Measurements from ENCODE around the gene HID1.
"Not testable (repeated sequence)": the region's sequence is repeated elsewhere in the genome, so short reads cannot be mapped to it uniquely, and the experiment has no call there.

Gene HID1

DNA sequence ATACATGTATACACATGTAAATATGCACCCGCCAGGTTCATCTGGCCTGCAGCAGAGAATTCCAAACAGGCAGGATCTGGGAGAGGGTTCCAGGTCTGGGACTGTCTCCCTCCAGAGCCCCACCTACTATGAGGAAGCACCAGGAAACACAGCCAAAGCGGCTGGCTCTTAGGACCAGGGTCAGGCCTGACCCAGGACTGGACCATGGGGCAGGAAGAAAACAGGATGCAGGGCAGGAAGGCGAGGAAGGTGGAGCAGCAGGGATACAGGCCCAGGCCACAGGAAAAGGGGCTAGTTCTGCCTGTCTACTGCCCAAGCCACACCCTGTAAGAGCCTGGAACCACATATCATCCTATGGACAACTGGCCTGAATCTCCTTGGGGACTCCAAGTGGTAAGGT is 2.2 kb downstream of the HID1 start:
- DNase-seq (ENCODE audit: low spot score) = peak; percentile 42

DNA sequence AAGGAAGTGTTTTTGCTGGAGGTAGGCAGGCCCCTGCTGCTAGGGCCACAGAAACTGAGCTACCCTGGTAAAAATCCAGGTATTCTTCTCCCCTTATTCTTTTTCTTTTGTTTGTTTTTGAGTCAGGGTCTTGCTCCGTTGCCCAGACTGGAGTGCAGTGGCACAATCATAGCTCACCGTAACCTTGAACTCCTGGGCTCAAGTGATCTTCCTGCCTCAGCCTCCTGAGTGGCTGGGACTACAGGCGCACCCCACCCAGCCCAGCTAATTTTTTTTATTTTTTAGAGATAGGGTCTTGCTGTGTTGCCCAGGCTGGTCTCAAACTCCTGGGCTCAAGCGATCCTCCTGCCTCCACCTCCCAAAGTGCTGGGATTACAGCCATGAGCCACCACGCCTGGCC is 3.1 kb downstream of the HID1 start:
- not testable (repeated sequence) for DNase-seq (ENCODE audit: low spot score)

DNA sequence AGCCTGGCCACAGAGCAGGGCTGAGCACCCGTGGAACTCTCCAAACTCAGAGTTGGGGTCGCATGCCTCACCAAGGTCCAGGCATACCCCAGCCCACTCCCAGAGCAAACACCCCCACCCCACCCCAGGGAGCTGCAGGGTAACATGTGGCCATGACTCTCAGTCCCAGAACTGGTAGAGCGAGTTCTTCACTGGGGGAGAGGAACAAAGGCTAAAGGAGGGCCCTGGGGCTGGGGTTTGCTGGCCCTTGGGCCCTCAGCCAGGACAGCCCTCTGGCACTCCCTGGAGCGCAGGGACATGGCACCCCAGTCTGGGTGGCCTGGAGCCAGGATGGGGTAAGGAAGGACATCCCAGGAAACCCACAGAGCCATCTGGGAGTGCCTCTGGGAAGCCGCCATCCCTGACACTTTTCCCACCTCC is 4.2 kb downstream of the HID1 start:
- peak; percentile 43 for DNase-seq (ENCODE audit: low spot score)

DNA sequence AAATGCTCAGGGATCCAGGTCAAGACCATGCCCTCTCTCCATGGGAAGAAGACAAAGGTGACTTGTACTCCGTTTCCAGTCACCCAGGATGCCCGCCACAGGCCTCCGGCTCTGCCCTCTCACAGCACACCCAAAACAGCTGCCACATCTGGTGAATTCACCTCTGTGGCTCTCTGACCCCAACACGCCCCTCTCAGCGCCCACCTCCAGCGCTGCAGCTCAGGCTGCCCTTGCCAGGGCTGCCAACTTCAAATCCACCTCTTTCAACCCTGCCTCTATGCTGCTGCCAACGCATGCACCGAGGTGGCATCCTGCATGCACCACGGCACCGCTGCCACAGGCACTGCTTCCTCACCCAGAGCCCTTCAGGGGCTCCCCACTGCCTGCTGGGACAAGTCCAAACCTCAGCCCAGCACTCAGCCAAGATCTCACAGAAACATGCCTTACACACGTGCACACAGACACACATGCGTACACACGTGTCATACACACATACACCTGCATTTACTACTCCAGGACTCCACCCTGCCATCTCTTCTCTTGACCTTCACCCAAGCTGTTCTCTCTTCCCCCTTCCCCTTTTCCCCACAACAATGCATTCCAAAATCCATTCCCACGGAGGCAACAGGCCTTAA is 7.5 kb downstream of the HID1 start:
- DNase-seq (ENCODE audit: low spot score) = peak; percentile 42

DNA sequence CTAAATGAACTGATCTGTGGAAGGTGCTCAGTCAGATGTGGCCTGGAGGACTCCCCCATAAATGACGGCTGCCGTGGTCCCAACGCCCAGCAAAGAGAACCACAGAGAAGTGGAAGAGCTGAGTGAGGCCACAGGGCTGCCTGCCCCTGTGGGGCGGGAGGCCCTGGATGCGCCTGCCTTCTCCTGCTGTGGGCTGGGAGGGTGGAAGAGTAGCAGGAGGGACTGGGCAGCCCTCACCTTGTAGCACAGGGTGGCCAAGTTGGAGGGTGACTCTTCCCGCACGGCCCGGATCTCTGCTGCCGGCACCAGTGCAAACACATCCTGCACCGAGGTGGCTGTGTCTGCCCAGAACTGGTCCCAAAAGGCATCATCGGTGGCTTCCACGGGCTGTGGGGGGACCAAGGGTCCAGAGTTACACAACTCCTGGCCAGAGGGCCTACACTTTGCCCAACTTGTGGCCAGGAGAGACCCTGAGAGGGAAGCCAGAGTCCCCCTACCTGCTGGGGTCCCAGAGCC is 8.3 kb downstream of the HID1 start:
- DNase-seq (ENCODE audit: low spot score) = peak; percentile 45

DNA sequence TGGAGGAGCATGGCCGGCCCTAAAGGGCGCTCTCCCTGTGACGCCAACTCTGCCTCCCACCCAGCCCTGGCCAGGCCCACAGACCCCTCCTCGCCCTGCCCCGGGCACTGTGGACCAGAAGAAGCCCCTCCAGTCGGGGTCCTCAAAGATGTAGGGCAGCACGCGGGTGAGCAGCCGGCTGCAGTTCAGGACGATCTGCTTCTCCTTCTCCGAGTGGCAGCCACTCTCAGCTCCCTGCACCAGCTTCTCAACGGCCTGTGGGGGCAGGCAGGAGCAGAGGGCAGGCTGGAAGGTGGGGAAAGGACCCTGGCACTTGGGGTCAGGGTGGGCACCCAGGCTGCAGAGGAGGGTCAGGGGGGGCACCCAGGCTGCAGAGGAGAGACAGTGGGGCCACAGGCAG is 8.9 kb downstream of the HID1 start:
- DNase-seq (ENCODE audit: low spot score) = peak; percentile 58

DNA sequence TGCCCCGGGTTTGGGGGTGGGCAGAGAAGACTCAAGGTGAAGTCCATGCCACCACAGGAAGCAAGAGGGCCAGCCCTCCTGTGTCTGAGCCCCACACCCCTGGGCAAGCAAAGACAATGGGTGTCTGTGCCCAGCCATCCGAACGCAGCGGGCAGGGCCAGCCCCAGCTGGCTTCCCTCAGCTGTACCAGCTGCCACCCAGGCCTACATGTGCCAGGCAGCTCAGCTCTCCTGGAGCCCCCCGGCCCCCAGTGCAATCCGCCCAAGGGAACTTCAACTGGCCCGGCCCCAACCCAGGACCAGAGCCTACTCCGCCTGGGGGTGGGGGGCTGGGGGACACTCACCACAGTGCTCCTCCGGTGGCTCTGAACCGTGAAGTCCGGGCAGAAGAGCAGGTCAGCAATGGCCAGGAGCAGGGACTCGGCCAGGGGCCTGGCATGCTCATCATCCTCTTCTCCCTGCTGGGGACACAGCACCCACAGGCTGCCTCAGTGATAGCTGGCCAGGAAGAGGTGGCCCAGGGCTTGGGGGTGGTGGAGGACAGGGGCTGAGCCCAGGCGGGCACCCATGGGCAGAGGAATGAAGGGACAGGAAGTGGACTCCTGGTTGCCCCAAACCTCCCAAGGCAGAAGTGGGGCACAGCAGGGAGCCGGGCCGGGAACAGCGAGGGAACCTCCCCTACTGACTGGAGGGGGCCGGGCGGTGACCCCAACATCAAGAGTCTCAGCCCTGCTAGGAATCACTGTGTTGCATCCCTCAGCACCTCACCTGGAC is 9.8 kb downstream of the HID1 start:
- peak; percentile 52 for DNase-seq (ENCODE audit: low spot score)

DNA sequence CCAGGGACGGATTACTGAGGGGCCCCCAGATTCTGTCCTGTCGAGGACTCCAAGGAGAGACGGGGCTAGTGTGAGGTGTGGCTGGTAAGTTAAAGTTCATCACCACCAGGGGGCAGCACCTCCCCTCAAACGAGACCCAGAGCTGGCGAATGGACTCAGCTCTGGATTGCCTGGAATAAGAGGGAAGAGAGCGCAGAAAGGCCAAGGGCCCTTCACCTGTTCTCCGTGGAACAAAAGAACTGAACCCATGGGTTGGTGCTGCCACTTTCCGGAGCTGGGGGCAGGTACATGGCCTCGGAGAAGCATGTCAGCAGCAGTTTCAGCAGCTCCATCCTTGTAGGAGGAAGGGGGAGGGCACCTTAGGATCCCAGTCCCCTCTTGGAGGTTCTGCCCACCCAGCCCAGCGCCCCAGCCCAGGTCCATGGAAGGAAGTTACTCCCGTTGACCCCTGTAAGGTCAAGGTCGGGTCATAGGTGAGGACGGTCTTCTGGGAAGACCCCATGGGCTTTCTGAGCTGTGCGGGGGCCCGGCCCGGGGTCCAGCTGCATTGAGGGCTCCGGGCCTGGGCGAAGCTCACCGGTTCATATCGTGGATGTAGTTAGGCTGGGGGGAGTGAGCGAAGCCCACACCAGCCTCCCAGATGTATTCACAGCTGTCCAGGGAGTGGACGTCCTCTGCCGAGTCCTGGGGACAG is 10.8 kb downstream of the HID1 start:
- peak; percentile 94 for DNase-seq (ENCODE audit: low spot score)

DNA sequence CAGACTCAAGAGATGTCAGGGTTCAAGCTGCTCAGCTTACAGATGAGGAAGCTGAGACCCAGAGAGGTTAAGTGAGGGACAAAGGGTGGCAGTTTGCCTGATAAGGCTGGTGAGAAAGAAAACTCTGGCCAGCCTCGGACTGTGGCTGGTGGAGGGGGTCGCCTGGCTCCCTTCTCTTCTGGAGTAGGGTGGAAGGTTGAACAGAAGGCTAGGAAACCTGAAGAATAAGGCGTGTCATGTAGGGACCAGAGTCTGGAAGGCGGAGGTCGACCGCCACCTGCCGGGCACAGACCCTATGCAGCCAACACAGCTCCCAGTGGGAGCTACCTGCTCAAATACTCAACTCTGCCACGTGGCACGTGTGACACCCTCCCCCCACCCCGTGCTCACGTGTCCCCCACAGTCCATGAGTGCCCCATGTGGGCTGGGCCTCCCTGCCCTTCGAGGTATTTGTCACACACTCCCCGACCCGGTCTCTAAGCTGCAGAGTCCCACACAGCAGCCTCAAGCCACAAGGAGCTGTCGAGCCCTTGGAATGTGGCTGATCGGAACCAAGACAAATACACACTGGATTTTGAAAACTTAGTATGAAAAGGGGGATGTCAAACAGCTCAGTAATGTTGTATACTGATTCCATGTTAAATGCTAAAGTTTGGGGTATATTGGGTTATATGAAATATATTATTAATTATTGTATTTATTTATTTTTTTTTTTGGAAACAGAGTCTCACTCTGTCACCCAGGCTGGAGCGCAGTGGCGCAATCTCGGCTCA is 11.8 kb downstream of the HID1 start:
- DNase-seq (ENCODE audit: low spot score) = peak; percentile 86

DNA sequence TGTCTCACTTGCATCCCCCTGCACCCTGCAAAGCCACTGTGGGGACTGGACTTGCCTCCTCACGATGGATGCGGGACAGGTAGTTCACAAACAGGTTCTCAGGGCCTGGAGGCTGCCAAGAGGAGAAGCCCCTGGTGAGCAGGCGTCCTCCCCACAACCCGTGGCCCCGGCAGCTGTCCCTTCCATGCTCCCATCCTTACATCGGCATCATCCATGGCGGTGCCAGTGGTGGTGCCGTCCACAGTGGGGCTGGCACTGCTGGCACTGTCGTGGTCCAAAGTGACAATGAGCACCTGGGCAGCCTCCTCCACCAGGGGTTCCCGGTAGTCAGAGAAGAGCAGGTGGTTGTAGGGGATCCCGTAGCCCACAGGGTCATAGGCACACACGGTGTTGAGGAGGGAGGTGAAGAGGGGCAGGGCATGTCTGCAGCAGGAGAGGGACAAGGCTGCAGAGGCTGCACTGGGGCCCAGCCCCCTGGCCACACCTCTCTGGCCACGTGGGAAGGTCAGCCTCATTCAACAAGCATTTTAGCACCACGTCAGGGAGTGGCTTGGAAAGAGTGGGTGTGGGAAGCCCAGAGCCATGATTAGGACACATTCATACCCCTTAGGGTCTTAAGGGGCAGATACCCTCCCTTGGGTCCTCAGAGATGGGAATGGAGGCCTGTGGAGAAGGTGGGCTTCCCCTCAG is 12.6 kb downstream of the HID1 start:
- peak; percentile 53 for DNase-seq (ENCODE audit: low spot score)

DNA sequence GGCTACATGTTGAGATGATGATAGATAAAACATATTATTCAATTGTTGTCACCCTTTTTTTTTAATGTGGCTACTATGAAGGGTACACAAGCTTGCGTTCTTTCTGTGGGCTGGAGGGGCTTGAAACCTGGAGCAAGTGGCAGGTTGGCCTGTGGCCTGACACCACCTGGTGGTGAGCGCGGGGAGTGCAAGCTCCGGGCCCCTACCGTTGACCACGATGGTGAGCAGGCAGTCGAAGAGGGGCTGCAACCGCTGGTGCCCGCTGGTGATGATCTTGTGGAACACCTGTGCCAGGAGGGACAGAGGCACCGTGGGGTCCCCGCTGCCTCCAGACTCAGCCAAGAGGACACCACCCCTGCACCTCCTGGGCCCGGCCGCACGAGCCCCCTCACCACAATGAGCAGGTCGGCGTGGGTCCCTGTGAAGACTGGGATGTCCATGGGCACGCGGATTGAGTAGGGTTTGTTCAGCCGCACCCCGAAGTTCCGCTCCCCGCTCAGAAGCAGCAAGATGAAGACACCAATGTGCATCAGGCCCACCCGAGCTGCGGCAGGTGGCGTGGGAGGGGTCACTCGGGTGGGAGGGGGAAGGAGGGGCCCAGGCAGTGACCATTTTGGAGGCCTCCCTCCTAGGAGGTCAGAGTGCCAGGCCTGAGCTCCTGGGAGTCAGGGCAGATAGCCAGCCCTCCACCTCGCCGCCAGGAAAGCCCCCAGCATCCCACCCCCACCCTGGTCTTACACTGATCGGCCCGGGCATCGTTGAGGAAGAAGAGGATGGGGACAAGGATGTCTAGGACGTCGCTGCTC is 14.4 kb downstream of the HID1 start:
- peak; percentile 94 for DNase-seq (ENCODE audit: low spot score)

DNA sequence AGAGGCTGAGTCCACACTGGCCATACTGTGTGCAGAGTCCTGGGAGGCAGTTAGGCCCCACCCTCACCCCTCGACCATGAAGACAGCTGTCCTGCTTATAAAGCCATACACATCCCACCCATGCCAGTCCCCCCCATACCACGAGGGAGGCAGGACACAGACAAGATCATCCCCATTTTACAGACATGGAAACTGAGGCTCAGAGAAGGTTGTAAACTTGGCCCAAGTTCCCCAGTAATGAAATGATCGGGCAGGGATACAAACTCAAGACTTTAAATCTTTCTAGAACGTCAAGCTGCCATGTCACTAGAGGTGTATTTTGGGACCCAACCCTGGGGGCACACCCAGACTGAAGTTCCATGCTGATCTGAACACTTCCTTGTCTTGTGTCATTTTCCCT is 16.5 kb downstream of the HID1 start:
- DNase-seq (ENCODE audit: low spot score) = no peak

DNA sequence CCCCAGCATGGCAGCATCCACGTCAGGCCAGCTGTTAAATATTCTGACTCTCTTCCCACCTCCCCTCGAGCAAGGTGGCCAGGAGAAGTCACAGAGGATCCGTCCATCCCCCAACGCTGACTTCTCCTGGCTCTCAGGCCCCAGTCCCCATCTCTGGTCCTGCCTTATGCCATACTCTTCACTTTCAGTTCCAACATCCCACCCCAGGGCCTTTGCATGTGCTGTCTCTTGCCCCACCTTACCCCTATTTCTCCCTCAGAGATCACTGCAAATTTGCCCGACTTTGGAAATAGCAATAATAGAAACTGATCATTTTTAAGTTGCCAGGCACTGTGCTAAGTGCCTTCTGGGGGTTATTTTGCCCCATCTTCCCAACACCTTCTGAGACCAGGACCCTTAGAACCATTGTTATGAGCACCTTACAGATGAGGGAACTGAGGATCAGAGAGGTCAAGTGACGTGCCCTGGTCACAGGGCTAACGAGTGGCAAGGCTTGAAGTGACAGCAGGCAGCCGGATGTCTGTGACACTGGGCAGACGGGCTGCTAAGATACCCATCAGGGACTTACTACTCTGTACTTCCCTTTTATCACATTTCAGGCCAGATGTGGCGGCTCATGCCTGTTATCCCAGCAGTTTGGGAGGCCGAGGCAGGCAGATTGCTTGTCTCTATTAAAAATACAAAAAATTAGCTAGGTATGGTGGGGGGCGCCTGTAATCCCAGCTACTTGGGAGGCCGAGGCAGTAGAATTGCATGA is 17.7 kb downstream of the HID1 start:
- no peak for DNase-seq (ENCODE audit: low spot score)

DNA sequence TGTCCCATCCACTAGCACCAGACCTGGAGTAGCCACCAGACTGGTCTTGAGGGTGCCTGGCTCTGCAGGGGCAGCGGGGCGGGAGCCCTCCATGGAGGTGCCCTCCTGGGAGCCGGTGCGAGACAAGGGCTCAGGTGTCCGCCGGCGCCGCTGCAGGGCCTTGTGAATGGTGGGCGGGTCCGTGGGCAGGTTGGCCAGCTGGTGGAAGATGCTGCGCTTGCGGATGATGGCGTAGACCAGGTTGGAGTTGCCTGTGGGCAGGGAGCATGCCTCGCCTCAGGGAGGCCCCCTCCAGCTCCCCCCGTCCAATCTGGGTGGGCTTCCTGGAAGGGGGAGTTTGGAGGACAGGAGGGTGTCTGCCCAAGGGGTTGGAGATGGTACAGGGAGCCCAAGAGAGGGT is 18.4 kb downstream of the HID1 start:
- DNase-seq (ENCODE audit: low spot score) = no peak

DNA sequence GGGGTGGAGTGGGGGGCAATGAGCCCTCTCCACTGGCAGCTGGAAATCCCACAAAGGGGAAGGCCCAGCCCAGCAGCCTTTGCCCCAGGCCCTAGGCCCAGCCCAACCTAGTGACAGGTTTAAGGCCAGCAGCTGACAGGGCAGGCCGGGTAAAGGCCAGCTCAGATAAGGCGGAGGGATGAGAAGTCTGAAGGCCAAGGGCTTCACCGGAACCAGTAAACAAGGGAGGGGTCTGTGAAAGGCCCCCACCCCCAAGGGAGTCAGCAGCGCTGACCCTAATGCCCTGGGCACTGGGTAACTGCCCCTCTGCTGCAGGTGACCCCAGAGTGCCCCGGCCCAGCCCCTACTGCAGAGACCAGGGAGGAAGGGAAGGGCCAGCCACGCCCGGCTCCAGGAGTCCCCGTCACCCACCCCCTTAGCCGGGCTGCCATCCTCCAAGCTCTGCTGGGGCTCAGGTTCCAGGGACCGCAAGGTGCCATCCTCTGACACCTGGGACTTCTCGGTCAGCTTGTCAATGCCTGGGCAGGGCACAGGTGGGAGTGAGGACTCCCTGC is 19.3 kb downstream of the HID1 start:
- no peak for DNase-seq (ENCODE audit: low spot score)

DNA sequence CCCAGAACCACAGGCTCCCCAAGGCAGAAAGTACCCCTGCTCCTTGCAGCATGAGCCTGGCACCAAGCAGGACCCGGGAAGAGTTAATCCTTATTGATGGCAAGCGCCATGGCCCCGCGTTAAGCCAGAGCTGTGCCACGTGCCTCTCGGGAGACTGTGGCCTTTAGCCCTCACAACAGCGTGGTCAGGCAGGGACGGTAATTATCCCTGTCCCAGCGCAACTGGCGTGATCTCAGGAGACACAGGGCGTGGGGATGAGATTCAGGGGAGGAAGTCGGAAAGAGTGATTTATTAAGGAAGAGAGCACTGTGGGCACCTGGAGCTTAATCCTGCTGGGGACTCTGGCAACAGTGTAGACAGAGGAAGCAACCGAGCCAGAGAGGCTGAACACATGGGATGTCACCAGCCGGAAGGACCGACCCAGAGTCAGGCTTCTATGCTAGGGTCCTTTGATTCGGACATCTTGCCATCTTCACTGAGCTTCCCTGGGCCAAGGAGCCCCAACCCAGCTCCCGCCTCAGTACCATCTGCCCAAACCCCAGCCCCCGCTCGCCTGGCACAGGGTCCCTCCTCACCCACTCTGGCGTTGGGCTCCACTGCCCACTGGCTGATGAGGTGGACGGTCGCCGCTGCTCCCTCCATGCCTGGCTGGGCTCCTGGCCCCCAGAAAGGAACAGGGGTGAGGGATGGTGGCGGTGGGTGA is 20.0 kb downstream of the HID1 start:
- DNase-seq (ENCODE audit: low spot score) = no peak

DNA sequence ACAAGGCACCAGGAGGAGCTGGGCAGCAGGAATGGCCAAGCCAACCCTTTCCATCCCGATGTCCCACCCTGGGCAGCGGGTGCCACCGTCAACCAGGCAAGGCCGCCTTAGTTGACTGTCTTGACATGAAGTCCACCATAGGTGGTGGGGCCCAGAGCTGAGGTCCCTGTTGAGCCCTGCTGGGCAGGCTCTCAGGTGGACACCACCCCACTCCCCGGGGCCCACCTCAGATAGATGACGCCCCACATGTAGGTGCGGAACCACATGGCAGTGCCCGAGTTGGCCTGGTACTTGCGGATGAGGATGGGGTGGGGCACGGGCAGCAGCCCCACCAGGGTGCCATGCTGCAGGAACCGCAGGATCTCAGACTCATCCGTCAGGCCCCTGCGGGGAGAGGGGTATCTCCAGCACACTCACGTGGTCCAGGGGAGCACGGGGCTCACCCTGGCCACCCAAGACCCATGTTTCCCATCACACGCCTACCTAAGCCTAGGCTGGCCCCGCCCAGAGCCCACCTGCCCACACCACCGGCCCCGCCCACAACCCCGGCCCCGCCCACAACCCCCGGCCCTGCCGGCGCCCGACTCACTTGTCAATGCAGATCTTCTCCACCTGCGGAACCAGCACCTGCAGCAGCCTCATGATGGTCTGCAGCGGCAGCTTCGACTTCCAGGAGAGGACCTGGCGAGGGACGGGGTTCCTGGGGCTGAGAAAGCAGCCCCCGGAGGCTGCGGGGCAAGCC is 20.7 kb downstream of the HID1 start:
- DNase-seq (ENCODE audit: low spot score) = no peak

DNA sequence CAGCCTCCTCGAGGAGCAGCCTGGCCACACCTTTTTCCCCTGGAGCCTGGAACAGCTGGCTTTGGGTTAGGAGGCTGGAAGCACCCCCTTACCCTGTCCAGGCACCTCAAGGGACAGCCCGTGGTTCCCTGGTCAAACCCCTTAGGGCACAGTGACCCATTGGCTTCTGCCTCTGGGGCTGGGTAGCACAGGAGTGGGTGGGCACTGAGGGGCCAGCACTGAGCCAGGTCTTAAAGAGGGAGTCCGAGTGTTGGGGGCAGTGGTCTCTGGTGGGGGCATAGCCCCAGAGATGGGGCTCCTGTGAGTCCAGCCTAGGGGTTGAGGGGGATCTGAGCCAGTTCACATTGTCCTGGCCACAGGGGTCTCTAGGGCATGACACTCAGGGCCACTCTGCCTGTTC is 21.5 kb downstream of the HID1 start:
- DNase-seq (ENCODE audit: low spot score) = no peak
